HEK293T (cell line): Measurements from ENCODE around the gene TRAF3.

Experiments used
- CTCF ChIA-PET: fragments of 350-600 bp; formaldehyde crosslinking; extraction: SDS; loops from one replicate; lab custom pipeline; 2021; ENCODE audit warnings: antibody characterized with exemption, inconsistent platforms; lab: Yijun Ruan, JAX
- POLR2A ChIA-PET: fragments of 350-600 bp; formaldehyde crosslinking; extraction: SDS; loops from one replicate; lab custom pipeline; 2020; ENCODE audit warnings: antibody characterized with exemption, inconsistent platforms; lab: Yijun Ruan, JAX
- DNase-seq: peaks from one replicate; pipeline ENCODE4 v3.0.0; 2012; ENCODE audit warnings: mixed read lengths; ENCODE audit errors: extremely low spot score
- ARNT ChIP-seq: fragments of 450-650 bp; IDR thresholded peaks from 2 replicates; pipeline ENCODE4 v1.6.1; 2017; ENCODE audit warnings: mild to moderate bottlenecking
- BHLHE40 ChIP-seq: fragments of 450-650 bp; IDR thresholded peaks from 2 replicates; pipeline ENCODE4 v1.6.1; 2016; ENCODE audit warnings: mild to moderate bottlenecking, moderate library complexity, borderline replicate concordance
- CTBP1 ChIP-seq: fragments of 450-650 bp; IDR thresholded peaks from 2 replicates; pipeline ENCODE4 v1.6.1; 2016; ENCODE audit warnings: borderline replicate concordance
- ELF4 ChIP-seq: fragments of 450-650 bp; IDR thresholded peaks from 2 replicates; pipeline ENCODE4 v1.6.1; 2017; ENCODE audit warnings: antibody characterized with exemption
- FOXA1 ChIP-seq: fragments of 450-650 bp; IDR thresholded peaks from 2 replicates; pipeline ENCODE4 v1.6.1; 2016; ENCODE audit warnings: mild to moderate bottlenecking
- FOXK2 ChIP-seq: fragments of 450-650 bp; IDR thresholded peaks from 2 replicates; pipeline ENCODE4 v1.6.1; 2016; ENCODE audit warnings: mild to moderate bottlenecking
- FOXM1 ChIP-seq: fragments of 450-650 bp; IDR thresholded peaks from 2 replicates; pipeline ENCODE4 v1.6.1; 2017; ENCODE audit warnings: mild to moderate bottlenecking, borderline replicate concordance
- HDGF ChIP-seq: fragments of 450-650 bp; IDR thresholded peaks from 2 replicates; pipeline ENCODE4 v1.6.1; 2017; ENCODE audit warnings: antibody characterized with exemption, borderline replicate concordance
- L3MBTL2 ChIP-seq: fragments of 450-650 bp; conservative IDR thresholded peaks from 2 replicates; pipeline ENCODE4 v1.6.1; 2016; ENCODE audit warnings: mild to moderate bottlenecking
- LEF1 ChIP-seq: fragments of 450-650 bp; IDR thresholded peaks from 2 replicates; pipeline ENCODE4 v1.6.1; 2017; ENCODE audit warnings: mild to moderate bottlenecking, borderline replicate concordance
- NFRKB ChIP-seq: fragments of 450-650 bp; IDR thresholded peaks from 2 replicates; pipeline ENCODE4 v1.6.1; 2016; ENCODE audit warnings: mild to moderate bottlenecking, moderate library complexity
- SP1 ChIP-seq: fragments of 450-650 bp; IDR thresholded peaks from 2 replicates; pipeline ENCODE4 v1.6.1; 2017
- SUZ12 ChIP-seq: fragments of 450-650 bp; IDR thresholded peaks from 2 replicates; pipeline ENCODE4 v1.6.1; 2016; ENCODE audit warnings: mild to moderate bottlenecking
- TARDBP ChIP-seq: fragments of 450-650 bp; IDR thresholded peaks from 2 replicates; pipeline ENCODE4 v1.6.1; 2016
- ZNF384 ChIP-seq: fragments of 450-650 bp; IDR thresholded peaks from 2 replicates; pipeline ENCODE4 v1.6.1; 2016
- TF ChIP-seq, protein P1 (sequence below): fragments of 450-650 bp; IDR thresholded peaks from 2 replicates; pipeline ENCODE4 v1.6.1; 2016

The TRAF3 gene

DNA sequence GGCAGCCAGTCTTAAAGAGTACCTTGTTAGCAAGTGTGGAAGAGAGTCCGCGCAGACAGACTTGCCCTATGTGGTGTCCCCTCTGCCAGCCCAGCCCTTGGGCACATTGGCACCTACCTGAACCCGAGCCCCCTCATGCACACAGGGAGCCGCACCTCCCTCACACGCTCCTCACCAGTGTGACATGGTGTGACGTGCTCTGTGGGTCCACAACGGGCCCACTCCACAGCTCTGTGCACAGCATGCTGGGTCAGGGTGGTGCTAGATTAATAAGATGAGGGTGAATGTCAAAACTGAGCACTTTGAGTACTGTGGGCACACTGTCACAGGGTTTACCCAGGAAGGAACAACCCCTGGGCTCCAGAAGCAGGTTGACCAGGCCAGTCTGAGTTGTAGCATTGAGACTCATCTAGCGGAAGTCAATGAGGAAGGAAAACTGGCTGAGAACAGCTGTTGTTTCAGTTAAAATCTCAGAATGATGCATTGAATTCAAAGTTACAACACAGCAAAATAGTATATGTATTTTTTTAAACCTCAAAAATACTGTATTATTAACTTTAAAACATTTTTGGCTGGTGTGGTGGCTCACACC, 91.8 kb downstream of the TRAF3 start:
- TF ChIP-seq, protein P1, sequence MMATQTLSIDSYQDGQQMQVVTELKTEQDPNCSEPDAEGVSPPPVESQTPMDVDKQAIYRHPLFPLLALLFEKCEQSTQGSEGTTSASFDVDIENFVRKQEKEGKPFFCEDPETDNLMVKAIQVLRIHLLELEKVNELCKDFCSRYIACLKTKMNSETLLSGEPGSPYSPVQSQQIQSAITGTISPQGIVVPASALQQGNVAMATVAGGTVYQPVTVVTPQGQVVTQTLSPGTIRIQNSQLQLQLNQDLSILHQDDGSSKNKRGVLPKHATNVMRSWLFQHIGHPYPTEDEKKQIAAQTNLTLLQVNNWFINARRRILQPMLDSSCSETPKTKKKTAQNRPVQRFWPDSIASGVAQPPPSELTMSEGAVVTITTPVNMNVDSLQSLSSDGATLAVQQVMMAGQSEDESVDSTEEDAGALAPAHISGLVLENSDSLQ = no peak
- TF ChIP-seq BHLHE40 = no peak
- no peak for TF ChIP-seq SUZ12
- TF ChIP-seq SP1 = no peak
- DNase-seq = no peak
- POLR2A ChIA-PET = no interaction called here
- CTCF ChIA-PET = interaction anchor here (0.6 kb wide), 1 partner anchor 164 kb away, joined by 3 read pairs; no protein-coding TSS in a partner anchor

DNA sequence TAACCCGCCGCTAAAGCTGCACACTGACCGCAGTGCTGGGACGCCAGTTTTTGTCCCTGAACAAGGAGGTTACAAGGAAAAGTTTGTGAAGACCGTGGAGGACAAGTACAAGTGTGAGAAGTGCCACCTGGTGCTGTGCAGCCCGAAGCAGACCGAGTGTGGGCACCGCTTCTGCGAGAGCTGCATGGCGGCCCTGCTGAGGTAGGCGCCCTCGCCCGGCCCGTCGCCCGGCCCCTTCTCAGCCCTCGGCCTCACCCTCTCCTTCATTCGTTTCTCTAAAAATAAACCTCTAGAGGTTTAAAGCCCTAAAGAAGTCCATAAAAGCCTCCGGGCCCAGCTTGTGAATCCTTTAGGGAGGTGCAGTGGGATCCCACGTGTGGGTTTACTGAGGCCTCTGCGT, 93.0 kb downstream of the TRAF3 start:
- CTCF ChIA-PET = no interaction called here
- TF ChIP-seq L3MBTL2 (no peak), LEF1 (no peak)
- TF ChIP-seq, protein P1 = no peak
- DNase-seq = no peak

GRCh38 chr14:102870994-102871831, 94.0 kb downstream of the TRAF3 start:
- POLR2A ChIA-PET = no interaction called here
- no peak for DNase-seq
- CTCF ChIA-PET = no interaction called here
- no peak for TF ChIP-seq FOXA1
- no peak for TF ChIP-seq FOXM1
- no peak for TF ChIP-seq CTBP1
- no peak for TF ChIP-seq L3MBTL2
- TF ChIP-seq ELF4 = no peak
- no peak for TF ChIP-seq SP1
- no peak for TF ChIP-seq SUZ12
- TF ChIP-seq ARNT = no peak
- no peak for TF ChIP-seq BHLHE40
- TF ChIP-seq LEF1 = no peak
- no peak for TF ChIP-seq HDGF
- no peak for TF ChIP-seq TARDBP

More for the DNA sequence above, 93.0 kb downstream of the TRAF3 start:
- POLR2A ChIA-PET = no interaction called here

DNA sequence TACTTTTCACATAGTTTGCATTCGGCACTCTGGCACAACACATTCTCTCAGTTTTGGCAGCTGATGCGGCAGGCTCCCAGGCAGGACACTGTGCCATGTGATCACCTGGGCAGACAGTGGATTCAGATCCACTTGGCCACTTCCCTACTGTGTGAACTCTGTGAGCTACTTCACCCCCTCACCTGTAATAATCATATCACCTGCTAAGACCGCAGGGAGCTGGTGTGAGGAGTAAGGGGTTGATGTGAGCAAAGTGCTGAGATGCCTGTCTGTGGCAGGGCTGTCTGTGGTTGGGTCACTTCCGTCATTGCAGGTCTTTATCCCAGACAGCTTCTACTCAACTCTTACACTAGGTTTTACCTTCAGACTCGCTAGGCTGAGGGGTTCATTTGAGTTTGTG, 94.8 kb downstream of the TRAF3 start:
- POLR2A ChIA-PET = no interaction called here
- no peak for DNase-seq
- CTCF ChIA-PET = no interaction called here
- TF ChIP-seq HDGF = no peak
- no peak for TF ChIP-seq LEF1
- TF ChIP-seq, protein P1 = no peak
- TF ChIP-seq FOXK2 = no peak
- no peak for TF ChIP-seq BHLHE40
- TF ChIP-seq ELF4 = no peak
- no peak for TF ChIP-seq ARNT
- TF ChIP-seq SUZ12 = no peak
- TF ChIP-seq CTBP1 = no peak
- TF ChIP-seq NFRKB = no peak
- no peak for TF ChIP-seq L3MBTL2
- TF ChIP-seq SP1 = no peak
- no peak for TF ChIP-seq ZNF384
- TF ChIP-seq FOXA1 = no peak
- no peak for TF ChIP-seq TARDBP
- TF ChIP-seq FOXM1 = no peak

DNA sequence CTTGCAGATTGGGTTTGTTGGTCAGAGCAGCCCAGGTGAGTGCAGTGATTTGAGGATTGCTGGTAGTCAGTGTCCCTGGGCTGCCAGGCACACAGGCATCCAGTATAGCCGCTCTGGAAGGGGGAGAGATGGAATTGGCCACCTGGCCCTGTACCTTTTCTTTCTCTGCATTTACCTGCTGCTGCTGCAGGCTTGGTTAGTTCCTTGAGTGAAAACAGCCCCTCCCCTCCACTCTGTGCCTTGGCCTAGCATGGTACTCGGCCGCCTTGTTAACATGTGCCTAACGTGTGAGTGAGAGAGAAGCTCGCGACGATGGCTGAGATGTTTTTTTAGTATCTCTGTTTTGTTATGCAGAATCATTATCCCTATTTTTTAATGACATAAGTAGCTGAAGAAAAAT, 95.9 kb downstream of the TRAF3 start:
- no peak for DNase-seq
- ChIA-PET POLR2A (no interaction called here), CTCF (interaction anchor here (0.6 kb wide), 1 partner anchor 214 kb away, joined by 3 read pairs; no protein-coding TSS in a partner anchor)
- no peak for TF ChIP-seq BHLHE40
- TF ChIP-seq NFRKB = no peak
- no peak for TF ChIP-seq ZNF384
- TF ChIP-seq FOXM1 = no peak
- no peak for TF ChIP-seq SP1

DNA sequence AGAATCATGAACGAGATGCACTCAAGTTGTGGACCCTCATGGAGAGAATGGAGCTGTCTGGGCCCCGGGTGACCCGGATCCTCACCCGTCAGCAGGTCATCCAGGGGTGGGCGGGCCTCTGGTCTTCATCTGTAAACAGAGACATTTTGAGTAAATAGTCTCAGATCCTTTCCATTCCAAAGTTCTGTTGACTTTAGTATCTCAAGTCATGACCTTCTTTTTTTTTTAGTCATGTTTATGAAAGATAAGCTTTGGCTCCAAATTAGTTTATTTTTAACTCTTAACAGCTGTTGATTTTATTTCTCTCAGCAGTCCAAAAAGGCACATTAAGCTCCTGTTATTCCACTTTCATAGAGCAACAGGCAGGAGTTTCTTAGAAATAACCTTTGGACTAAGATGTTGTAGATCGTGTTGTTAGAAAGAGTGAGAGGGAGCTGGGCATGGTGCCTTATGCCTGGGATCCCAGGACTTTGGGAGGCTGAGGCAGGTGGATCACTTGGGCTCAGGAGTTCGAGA, 96.4 kb downstream of the TRAF3 start:
- TF ChIP-seq, protein P1 = no peak
- TF ChIP-seq HDGF (no peak), NFRKB (no peak), SUZ12 (no peak), ELF4 (no peak), LEF1 (no peak), ZNF384 (no peak), FOXM1 (no peak), FOXK2 (no peak), L3MBTL2 (no peak), TARDBP (no peak), FOXA1 (no peak), BHLHE40 (no peak), CTBP1 (no peak), ARNT (no peak)
- no peak for DNase-seq
- POLR2A ChIA-PET = no interaction called here

More for the DNA sequence above, 96.4 kb downstream of the TRAF3 start:
- CTCF ChIA-PET = no interaction called here
